Activated CD4-positive, alpha-beta T cell treated with anti-CD3 and anti-CD28 coated beads, Interleukin-10, Interleukin-2, amounts not matched to agents 100 ng/mL and 50 ng/mL, durations not matched to agents 16 hours and 8 hours (primary cell): ENCODE measurements around the gene HTR3C.
"Not testable (repeated sequence)": the region's sequence is repeated elsewhere in the genome, so short reads cannot be mapped to it uniquely, and the experiment has no call there.

Experiments
- DNase-seq: peaks from one replicate; pipeline ENCODE4 v3.0.0-alpha.2; 2020

HTR3C gene

GRCh38 chr3:184037816-184038215 is 15.0 kb upstream of the HTR3C start:
- DNase-seq: no peak

DNA sequence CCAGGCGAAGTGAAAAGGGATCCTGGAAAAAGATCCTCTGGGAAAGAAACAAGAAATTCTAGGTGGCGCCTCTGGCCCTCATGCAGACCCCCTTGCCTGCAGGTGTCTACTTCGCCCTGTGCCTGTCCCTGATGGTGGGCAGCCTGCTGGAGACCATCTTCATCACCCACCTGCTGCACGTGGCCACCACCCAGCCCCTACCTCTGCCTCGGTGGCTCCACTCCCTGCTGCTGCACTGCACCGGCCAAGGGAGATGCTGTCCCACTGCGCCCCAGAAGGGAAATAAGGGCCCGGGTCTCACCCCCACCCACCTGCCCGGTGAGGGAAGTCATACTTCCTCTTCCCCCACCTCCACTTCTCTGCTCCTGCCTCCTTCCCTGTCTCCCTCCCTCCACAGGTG is 14.5 kb upstream of the HTR3C start:
- DNase-seq: not testable (repeated sequence)

GRCh38 chr3:184039414-184039813 is 13.4 kb upstream of the HTR3C start:
- no peak for DNase-seq

GRCh38 chr3:184040010-184040409 is 12.8 kb upstream of the HTR3C start:
- DNase-seq: peak; percentile 10

DNA sequence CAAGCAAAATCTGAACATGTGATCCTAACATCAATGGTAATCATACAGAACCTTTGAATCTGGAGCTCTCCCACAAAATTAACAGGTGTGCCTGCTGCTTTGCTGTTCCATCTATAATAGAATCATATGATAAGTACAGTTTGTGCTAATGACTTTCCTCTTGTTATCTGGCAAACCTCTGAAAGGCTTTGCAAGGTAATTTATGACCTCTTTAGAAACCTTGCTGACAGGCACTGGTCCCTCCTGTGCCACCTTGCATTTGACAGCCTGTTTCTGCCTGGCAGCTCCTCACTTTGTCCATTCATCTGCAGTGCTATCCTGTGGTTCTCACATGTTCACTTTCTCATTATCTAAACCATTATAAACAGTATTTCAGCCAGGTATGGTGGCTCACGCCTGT is 10.2 kb upstream of the HTR3C start:
- no peak for DNase-seq

DNA sequence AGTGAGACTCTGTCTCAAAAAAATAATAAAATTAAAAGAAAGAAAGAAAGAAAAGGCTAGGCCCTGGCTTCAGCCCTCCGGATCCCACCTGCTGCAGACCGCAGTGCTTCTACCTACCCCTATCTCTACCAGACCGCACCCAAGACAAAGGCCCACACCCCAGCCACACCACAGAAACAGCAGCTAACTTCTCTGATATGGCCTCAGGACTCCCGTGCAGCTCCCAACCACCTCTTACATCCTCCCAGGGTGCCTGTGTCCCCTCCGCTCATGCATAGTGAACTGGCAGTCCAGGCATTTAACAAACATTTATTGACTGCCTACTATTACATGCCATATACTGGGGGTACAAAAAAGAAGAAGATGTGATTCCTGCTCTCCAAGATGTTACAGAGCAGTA is 6.9 kb upstream of the HTR3C start:
- DNase-seq: no peak

- DNase-seq: no peak
Measured at GRCh38 chr3:184050217-184050847, 2.5 kb upstream of the HTR3C start.

DNA sequence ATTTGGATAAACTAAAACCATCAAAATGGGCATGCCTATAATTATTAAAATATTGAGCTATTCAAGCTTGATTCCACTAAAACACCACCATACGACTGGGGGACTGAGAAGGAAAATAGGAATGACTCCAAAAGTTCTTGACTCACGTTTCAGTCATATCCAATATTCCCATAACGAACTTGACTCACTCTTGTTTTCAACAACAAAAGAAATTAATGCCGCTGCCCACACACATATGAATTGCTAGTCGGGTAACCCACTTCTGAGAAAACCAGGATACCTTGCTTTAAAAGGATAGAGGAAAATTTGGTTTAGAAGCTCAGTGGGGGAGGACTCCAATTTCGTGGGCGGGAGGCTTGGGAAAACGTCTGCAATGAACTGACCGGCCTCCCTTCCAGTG is 5.2 kb downstream of the HTR3C start:
- DNase-seq: no peak

DNA sequence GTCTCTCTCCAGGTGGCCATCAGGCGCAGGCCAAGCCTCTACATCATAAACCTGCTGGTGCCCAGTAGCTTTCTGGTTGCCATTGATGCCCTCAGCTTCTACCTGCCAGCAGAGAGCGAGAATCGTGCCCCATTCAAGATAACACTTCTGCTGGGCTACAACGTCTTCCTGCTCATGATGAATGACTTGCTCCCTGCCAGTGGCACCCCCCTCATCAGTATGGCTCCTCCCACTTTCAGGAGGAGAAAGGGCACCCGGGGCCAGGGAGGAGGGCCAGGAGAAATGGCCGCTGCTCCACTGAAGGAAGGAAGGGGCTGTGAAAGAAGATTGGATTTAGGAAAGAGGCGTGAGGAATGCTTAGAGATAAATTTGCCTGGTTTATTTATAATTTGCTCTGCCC is 6.6 kb downstream of the HTR3C start:
- DNase-seq: no peak

DNA sequence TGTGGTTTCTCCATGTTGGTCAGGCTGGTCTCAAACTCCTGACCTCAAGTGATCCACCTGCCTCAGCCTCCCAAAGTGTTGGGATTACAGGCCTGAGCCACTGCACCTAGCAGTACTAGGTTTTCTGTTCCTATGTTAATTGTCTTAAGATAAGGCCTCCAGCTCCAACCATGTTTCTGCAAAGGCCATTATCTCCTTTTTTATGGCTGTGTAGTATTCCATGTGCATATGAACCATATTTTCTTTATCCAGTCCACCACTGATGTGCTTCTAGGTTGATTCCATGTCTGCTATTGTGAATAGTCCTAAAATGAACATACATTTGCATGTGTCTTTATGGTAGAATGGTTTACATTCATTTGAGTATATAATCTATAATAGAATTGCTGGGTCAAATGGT is 9.8 kb downstream of the HTR3C start:
- DNase-seq: no peak

DNA sequence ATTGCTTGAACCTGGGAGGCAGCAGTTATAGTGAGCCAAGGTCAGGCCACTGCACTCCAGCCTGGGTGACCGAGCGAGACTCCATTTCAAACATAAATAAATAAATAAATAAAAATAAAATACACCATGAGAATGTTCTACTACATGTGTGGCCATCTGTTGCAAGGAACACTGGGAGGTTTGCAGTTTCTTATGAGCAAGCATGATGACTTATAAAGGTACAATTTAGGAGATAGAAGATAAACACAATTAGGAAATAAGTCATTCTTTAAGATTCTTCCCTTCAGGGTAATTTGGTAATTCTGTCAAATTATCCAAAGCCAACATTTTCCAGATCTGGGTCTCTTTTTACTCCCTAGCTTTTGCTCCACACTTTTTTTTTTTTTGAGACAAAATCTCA is 13.4 kb downstream of the HTR3C start:
- no peak for DNase-seq

DNA sequence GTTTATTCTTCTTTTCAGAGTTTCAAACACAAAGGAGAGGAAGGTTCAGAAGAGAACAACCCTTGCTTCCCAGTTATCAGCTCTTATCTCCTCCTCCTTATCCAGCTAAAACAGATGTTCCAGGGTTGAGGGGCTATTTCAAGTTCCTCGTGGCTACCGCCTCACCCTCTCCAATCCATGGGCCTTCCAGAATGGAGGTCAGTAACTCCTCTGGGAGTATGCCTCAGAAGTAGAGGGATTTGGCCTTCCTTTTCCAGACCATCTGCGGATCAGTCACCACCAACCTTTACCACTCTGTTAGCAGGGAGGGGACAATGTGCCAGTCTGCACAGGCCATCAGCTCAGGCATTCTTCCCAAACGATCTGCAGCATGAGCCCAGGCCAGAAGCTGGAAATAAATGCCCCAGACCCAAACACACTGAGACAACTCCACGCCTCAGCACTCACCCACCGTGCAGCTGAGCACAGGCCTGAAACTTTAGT is 14.8 kb downstream of the HTR3C start:
- DNase-seq: no peak

DNA sequence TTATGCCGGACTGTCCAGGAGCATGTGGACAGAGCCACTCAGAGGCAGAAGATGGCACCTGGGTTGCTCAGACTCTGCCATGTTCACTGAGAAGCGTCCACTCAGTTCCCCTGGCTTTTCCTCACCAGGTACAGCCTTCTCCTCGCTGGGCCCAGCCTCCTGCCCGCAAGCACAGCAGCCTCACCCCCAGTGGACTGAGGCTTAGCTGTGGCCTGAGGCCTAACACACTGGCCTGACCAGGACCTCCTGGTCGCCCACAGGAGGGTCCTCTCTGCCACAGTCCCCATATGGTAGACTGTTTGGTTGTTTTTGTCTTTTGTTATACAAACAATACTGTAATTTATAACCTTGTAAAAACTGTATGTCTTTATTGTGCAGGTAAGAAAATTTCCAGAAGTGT is 15.5 kb downstream of the HTR3C start:
- DNase-seq: no peak

- DNase-seq: not testable (repeated sequence)
Measured at GRCh38 chr3:184071142-184071541, 18.3 kb downstream of the HTR3C start.

DNA sequence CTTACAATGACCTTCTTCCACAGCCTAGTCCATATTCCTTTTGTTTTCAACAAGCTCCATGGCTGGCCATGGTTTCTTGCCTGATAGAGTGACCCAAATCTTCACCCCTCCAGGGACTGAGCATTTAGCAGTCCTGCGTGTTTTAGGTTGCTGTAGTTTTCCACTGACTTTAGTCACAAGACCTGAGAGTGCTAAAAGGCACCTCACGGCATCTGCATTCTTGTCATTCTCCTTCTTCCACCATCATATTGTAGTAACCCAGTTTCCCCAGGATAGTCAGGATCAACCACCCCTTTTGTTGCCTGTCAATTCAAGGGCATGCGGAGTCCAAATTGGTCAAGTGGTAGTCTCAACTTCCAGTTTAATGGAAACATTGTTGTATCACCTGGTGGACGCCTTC is 20.8 kb downstream of the HTR3C start:
- no peak for DNase-seq

GRCh38 chr3:184075901-184076300 is 23.1 kb downstream of the HTR3C start:
- DNase-seq: no peak

GRCh38 chr3:184077881-184078280 is 25.0 kb downstream of the HTR3C start:
- no peak for DNase-seq

DNA sequence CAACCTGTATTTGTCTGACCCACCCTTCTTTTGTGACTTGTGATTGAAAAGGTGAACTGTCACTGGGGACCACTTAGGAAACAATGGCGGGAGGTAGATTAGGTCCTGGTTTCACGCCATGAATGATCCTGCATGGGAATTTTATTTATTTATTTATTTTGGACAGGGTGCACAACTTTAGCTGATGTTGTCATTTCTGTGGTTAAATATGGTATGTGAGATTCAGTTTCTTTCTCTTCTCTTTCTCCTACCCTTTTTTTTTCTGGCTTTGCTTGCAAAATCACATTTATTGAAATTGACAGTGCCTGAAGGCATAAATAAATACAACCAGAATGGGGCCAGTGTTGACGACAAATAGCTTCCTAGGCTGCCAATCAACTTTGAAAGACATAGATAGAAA is 26.0 kb downstream of the HTR3C start:
- no peak for DNase-seq

DNA sequence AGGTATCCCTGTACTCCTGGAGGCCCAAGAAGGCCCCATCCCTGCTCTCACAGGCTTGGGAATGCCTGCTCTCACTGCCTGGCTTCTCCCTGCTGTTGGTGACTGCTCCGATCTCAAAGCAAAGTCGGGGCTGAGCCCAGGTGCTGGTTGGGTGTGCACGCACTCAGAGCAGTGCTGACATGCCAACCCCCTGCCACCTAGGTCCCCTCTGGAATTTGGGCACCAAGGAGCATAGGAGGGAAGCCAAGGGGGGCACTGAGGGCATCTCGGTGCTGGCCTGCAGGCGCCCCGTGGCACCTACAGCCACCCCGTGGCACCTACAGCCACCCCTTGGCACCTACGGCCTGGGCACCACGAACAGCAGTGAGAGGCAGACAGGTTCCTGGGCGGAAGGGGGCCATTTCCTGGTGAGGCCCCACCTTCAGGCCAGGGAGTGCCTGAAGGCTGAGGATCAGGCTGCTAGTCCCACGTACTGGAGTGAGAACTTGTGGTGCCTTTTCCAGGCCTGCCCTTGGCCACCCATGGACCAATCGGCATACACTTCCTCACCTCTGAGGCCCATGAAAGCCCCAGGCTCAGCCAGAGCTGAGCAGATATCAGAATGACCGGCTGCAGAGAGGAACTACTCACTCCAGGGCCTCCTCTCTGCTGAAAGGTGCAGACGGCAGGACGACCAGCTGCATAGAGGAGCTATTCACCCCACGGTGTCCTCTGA is 28.4 kb downstream of the HTR3C start:
- DNase-seq: no peak

- no peak for DNase-seq
Measured at GRCh38 chr3:184082034-184082433, 29.2 kb downstream of the HTR3C start.

DNA sequence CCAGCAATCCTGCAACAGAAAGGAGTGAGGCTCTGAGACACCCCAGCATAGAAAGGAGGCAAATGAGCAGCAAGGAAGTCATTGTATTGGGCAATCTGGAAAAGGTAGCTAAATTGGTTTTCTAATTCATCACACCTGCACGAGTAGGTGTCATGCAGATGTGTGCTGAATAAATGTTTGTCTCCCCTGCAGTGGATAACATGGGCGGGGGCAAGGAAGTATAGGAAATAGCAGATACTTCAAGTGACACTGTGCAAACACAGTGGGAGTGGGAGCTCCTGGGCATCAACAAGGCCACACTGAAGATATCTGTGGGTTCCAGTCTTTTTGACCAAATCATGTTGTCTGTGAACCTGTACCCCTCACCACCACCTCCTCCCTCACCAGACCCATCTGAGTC is 29.6 kb downstream of the HTR3C start:
- no peak for DNase-seq

- peak; percentile 58 for DNase-seq
Measured at GRCh38 chr3:184085389-184085852, 32.6 kb downstream of the HTR3C start.

- no peak for DNase-seq
Measured at GRCh38 chr3:184092199-184092598, 39.4 kb downstream of the HTR3C start.

DNA sequence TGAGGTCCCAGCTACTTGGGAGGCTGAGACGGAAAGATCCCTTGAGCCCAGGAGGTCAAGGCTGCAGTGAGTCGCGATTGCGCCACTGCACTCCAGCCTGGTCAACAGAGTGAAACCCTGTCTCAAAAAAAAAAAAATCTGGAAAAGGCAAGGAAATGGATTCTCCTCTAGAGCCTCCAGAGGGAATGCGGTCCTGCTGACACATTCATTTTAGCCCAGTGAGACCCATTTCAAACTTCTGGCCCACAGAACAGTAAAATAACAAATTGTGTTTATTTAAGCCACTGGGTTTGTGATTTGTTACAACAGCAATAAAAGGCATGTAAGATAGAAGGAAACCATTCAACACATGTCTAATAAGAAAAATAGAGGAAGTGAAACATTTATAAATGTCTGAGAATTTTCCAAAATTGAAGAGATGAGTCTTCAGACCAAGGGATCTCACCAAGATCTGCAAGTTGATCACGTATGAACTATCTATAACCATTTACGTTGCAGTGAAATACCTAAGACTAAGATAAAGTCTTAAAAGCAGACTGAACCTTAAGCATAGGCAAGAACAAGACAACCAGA is 44.0 kb downstream of the HTR3C start, which contains the start of gene HTR3E:
TSS of gene HTR3E (plus strand) at position 254 of the 573 bp plus-strand sequence. CDS start 466 bp downstream, outside the sequence.
- no peak for DNase-seq
